ENCODE results near the gene WLS. TPM values are rescaled to one million over a fixed set of nuclear protein-coding genes. Genes with fewer than 3 reads are reported as not detected.

The WLS gene
- total RNA-seq, 2 experiments from 2014 or later: not detected

DNA sequence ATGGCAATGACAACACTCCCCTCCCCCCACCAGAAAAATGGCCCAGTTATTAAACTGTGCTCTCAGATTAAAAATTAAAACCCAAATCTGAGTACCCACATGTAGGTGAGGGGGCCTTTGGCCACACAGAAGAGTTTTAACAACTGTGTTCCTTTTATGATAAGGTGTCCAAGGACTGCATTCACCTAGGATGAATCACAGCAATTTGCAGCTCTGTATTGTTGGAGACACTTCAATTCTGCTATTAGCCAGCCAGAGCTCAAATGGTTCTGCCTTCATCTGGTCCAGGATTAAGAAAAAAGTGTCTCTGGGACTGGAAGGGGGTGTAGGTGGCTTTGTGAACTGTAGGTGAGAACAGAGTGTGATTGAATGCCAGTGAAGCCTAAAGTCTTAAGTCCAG, 138.6 kb downstream of the WLS start:
- Mint-ChIP-seq H3K27ac (no peak overlapping the region), H3K27me3 (peaks cover 6% of the 10 kb centered on the region), H3K36me3 (ENCODE audit: low read depth) (no peaks in the 10 kb centered on the region), H3K4me1 (no peaks in the 10 kb centered on the region), H3K9me3 (ENCODE audit: low read depth) (no peaks in the 10 kb centered on the region), H3K4me3 (no peak overlapping the region)
- no peak for DNase-seq
- POLR2A ChIA-PET: interaction anchor here (0.7 kb wide), 1 partner anchor 256 kb away, joined by 4 read pairs; no protein-coding TSS in a partner anchor
- CTCF ChIA-PET: interaction anchor here (0.6 kb wide), 1 partner anchor 23 kb away, joined by 5 read pairs; no protein-coding TSS in a partner anchor
- ATAC-seq: no peak
- intact Hi-C loops (cut with DNase I, micrococcal nuclease): no loop called here

DNA sequence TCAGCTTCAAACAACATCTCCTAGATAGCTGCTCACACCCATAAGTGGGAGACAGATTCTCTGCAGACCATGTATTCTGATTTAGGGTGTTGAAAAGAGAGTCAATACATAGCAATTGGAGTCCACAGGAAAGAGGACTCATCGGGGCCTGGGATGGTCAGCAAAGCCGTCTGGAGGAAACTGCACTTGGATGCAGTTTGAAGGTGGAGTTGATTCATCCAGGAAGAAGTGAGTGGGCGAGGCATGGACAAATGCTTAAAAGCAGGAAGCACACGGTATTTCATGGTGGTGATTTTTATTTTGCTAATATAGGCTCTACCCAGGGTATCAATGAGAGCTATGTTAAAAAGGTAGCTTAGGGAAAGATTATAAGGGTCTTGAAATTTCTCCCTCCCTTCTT, 145.1 kb downstream of the WLS start:
- H3K9me3 Mint-ChIP-seq (ENCODE audit: low read depth): no peaks in the 10 kb centered on the region
- POLR2A ChIA-PET: no interaction called here
- intact Hi-C loops (cut with DNase I, micrococcal nuclease): no loop called here

DNA sequence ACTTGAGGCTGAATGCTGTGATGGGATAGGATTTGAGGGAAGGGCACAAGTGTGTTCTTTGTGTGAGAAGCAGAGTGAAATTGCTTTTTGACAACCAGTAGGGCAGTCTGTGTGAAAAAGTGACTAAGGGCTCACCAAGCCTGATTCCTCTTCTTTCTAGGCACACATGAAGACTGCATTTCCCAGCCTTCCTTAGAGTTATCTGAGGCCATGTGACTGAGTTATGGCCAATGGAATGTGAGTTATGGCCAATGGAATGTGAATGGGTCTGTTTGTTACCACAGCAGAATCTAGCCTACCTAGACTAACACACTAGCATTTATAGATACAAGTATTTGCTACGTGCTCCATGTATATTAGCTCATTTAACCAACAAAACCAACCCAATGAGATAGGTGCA, 146.6 kb downstream of the WLS start:
- Mint-ChIP-seq H3K4me3 (no peak overlapping the region), H3K9me3 (ENCODE audit: low read depth) (no peaks in the 10 kb centered on the region), H3K27ac (no peak overlapping the region), H3K4me1 (no peaks in the 10 kb centered on the region), H3K27me3 (peaks cover 6% of the 10 kb centered on the region), H3K36me3 (ENCODE audit: low read depth) (no peaks in the 10 kb centered on the region)
- ChIA-PET CTCF (interaction anchor here (0.6 kb wide), 1 partner anchor 229 kb away, joined by 3 read pairs; no protein-coding TSS in a partner anchor), POLR2A (no interaction called here)
- no peak for DNase-seq
- no peak for ATAC-seq
- intact Hi-C loops (cut with DNase I, micrococcal nuclease): no loop called here

More for the DNA sequence above, 145.1 kb downstream of the WLS start:
- DNase-seq (no peak), ATAC-seq (no peak)
- peaks cover 2% of the 10 kb centered on the region for H3K27me3 Mint-ChIP-seq
- no peaks in the 10 kb centered on the region for H3K4me1 Mint-ChIP-seq
- H3K36me3 Mint-ChIP-seq (ENCODE audit: low read depth): no peaks in the 10 kb centered on the region
- no peak overlapping the region for H3K27ac Mint-ChIP-seq
- H3K4me3 Mint-ChIP-seq: no peak overlapping the region
- CTCF ChIA-PET: no interaction called here

- no peak for DNase-seq
- no peaks in the 10 kb centered on the region for H3K36me3 Mint-ChIP-seq (ENCODE audit: low read depth)
- H3K27ac Mint-ChIP-seq: no peak overlapping the region
- no peaks in the 10 kb centered on the region for H3K4me1 Mint-ChIP-seq
- H3K9me3 Mint-ChIP-seq (ENCODE audit: low read depth): no peaks in the 10 kb centered on the region
- peaks cover 10% of the 10 kb centered on the region for H3K27me3 Mint-ChIP-seq
- no peak overlapping the region for H3K4me3 Mint-ChIP-seq
- POLR2A ChIA-PET: interaction anchor here (0.6 kb wide), 1 partner anchor 226 kb away, joined by 3 read pairs; no protein-coding TSS in a partner anchor
- CTCF ChIA-PET: no interaction called here
- intact Hi-C loops (cut with DNase I, micrococcal nuclease): no loop called here
- ATAC-seq: no peak
These were observed 148.6 kb downstream of the WLS start for GRCh38 chr1:68083686-68084085.

GRCh38 chr1:68081775-68082283, 150.5 kb downstream of the WLS start:
- H3K27me3 Mint-ChIP-seq: peaks cover 10% of the 10 kb centered on the region
- CTCF ChIA-PET: interaction anchor here (0.5 kb wide), 1 partner anchor 114 kb away, joined by 3 read pairs; no protein-coding TSS in a partner anchor
- ATAC-seq: no peak
- H3K4me3 Mint-ChIP-seq: no peak overlapping the region
- H3K27ac Mint-ChIP-seq: no peak overlapping the region
- intact Hi-C loops (cut with DNase I, micrococcal nuclease): no loop called here
- POLR2A ChIA-PET: no interaction called here
- no peaks in the 10 kb centered on the region for H3K9me3 Mint-ChIP-seq (ENCODE audit: low read depth)
- H3K36me3 Mint-ChIP-seq (ENCODE audit: low read depth): no peaks in the 10 kb centered on the region
- no peaks in the 10 kb centered on the region for H3K4me1 Mint-ChIP-seq
- DNase-seq: no peak

DNA sequence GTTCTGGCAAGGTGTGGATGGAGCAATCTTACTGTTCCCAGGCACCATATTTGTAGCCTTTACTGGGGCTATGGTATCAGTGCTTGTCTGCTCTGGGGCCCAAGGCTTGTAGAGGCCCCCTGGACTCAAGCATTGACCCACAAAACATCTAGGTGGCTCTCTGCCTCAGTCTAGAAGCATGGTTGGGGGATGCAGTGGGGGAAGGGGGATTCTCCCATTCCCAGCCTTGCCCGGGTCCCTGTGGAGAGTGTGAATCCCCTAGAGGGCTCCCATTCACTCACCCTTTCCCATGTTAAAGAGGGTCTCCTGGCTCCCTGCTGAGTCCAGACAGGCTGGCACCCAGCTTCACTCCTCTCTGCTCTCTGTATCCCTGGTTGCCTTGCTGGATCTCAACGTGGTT, 153.7 kb downstream of the WLS start:
- POLR2A ChIA-PET: no interaction called here
- Mint-ChIP-seq H3K27ac (no peak overlapping the region), H3K36me3 (ENCODE audit: low read depth) (no peaks in the 10 kb centered on the region), H3K4me3 (no peak overlapping the region), H3K27me3 (peaks cover 10% of the 10 kb centered on the region), H3K4me1 (no peaks in the 10 kb centered on the region), H3K9me3 (ENCODE audit: low read depth) (no peaks in the 10 kb centered on the region)
- DNase-seq (no peak), ATAC-seq (no peak)
- CTCF ChIA-PET: interaction anchor here (0.7 kb wide), 1 partner anchor 13 kb away, joined by 4 read pairs; no protein-coding TSS in a partner anchor
- intact Hi-C loops (cut with DNase I, micrococcal nuclease): no loop called here

Small RNA genes within 50 kb of the gene (microRNA-seq; reads per million reads assigned to microRNA genes)
- not detected for gene MIR1262 (ENCODE audit: borderline replicate concordance)

Other genes starting within 250 kb of the WLS start
- gene DIRAS3, start 181.9 kb downstream of the WLS start, total RNA-seq: under 1 TPM in 1 of 2 experiments, not detected in 1; 0.16 TPM
- gene RPE65, start 217.4 kb upstream of the WLS start, total RNA-seq: not detected

Measured in activated CD4-positive, alpha-beta T cell treated with anti-CD3 and anti-CD28 coated beads for 36 hours (primary cell).